GM12892 (cell line): ENCODE results near the gene SLIT3.

Experiments used
- POLR2A ChIP-seq: IDR thresholded peaks from 2 replicates; pipeline ENCODE4 v1.6.1; 2011; ENCODE audit warnings: low read depth, low read length, control low read depth
- POLR2AphosphoS5 ChIP-seq: IDR thresholded peaks from 2 replicates; pipeline ENCODE4 v1.6.1; 2011; ENCODE audit warnings: low read depth, low read length, control low read depth
- TAF1 ChIP-seq: IDR thresholded peaks from 2 replicates; pipeline ENCODE4 v1.6.1; 2011; ENCODE audit warnings: low read depth, mild to moderate bottlenecking, control low read depth, low read length, borderline replicate concordance

DNA sequence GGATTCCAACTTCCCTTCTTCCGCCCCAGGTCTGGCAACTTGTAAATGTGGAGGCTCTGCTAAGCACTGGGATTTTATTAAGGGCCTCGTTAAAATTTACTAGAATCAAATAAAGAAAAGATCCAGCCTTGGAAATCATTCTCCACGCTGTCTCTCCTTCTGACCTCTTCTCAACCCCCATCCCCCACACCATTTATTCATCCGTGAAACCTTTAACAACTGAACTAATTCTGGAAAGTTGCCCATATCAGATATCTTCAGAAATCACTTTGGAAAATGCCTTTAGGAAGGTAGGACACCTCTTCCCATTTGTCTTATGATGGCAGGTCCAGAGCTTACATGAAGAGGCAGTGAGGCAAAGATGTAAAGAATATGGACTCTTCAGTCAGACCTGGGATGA lies 288.5 kb downstream of the SLIT3 start:
- TF ChIP-seq TAF1 (no peak), POLR2AphosphoS5 (no peak), POLR2A (no peak)
